RWPE2 (cell line): Measurements from ENCODE around the gene MRPS9.

Source experiments
- ATAC-seq: fragments of 200-7000 bp; cut with Tn5 transposase; 3 replicates; pipeline ENCODE4 v1.9.1; 2021; ENCODE audit warnings: low read depth
- DNase-seq: peaks from one replicate; pipeline ENCODE4 v3.0.0-alpha.2; 2020; ENCODE audit warnings: low spot score
- H3K27ac ChIP-seq: fragments of 450-650 bp; 2 replicates; pipeline ENCODE4 v1.5.1; 2017; ENCODE audit warnings: mild to moderate bottlenecking; ENCODE audit not compliant: poor library complexity, severe bottlenecking
- H3K27me3 ChIP-seq: fragments of 250-450 bp; sonication (Bioruptor Pico); 2 replicates; pipeline ENCODE4 v1.5.1; 2021; ENCODE audit warnings: mild to moderate bottlenecking, moderate library complexity; ENCODE audit not compliant: insufficient read depth, poor library complexity, severe bottlenecking
- H3K36me3 ChIP-seq: fragments of 250-450 bp; sonication (Bioruptor Pico); 2 replicates; pipeline ENCODE4 v1.5.1; 2020; ENCODE audit warnings: low read depth, mild to moderate bottlenecking, moderate library complexity
- H3K4me1 ChIP-seq: fragments of 250-450 bp; sonication (Bioruptor Pico); 2 replicates; pipeline ENCODE4 v1.5.1; 2021; ENCODE audit warnings: mild to moderate bottlenecking, moderate library complexity; ENCODE audit not compliant: insufficient read depth, poor library complexity, severe bottlenecking
- H3K4me3 ChIP-seq: fragments of 250-450 bp; sonication (Bioruptor Pico); 2 replicates; pipeline ENCODE4 v1.5.1; 2021; ENCODE audit warnings: mild to moderate bottlenecking, moderate library complexity; ENCODE audit not compliant: severe bottlenecking
- H3K9me3 ChIP-seq: fragments of 250-450 bp; sonication (Bioruptor Pico); 2 replicates; pipeline ENCODE4 v1.5.1; 2021; ENCODE audit warnings: mild to moderate bottlenecking, moderate library complexity; ENCODE audit not compliant: severe bottlenecking
- CTCF ChIP-seq: fragments of 450-650 bp; IDR thresholded peaks from one replicate; pipeline ENCODE4 v1.5.1; 2017; ENCODE audit warnings: mild to moderate bottlenecking, moderate library complexity; ENCODE audit not compliant: poor library complexity, severe bottlenecking

The MRPS9 gene

GRCh38 chr2:105068387-105068786 is 30.5 kb downstream of the MRPS9 start:
- no peak for TF ChIP-seq CTCF
- no peak overlapping the region for H3K27ac ChIP-seq
- no peaks in the 10 kb centered on the region; the same call in none of the 2 replicates for H3K36me3 ChIP-seq
- no peaks in the 10 kb centered on the region for H3K9me3 ChIP-seq
- no peaks in the 10 kb centered on the region for H3K27me3 ChIP-seq
- no peaks in the 10 kb centered on the region for H3K4me1 ChIP-seq
- no peak overlapping the region for H3K4me3 ChIP-seq
- ATAC-seq (no peak), DNase-seq (no peak)

GRCh38 chr2:105068875-105069274 is 31.0 kb downstream of the MRPS9 start:
- Histone ChIP-seq H3K36me3 (no peaks in the 10 kb centered on the region; the same call in none of the 2 replicates), H3K27me3 (no peaks in the 10 kb centered on the region), H3K9me3 (no peaks in the 10 kb centered on the region), H3K4me3 (no peak overlapping the region), H3K27ac (no peak overlapping the region), H3K4me1 (no peaks in the 10 kb centered on the region)
- ATAC-seq (no peak), DNase-seq (no peak)
- no peak for TF ChIP-seq CTCF

- Histone ChIP-seq H3K9me3 (no peaks in the 10 kb centered on the region), H3K36me3 (no peaks in the 10 kb centered on the region; the same call in none of the 2 replicates), H3K27me3 (no peaks in the 10 kb centered on the region), H3K27ac (no peak overlapping the region), H3K4me3 (no peak overlapping the region), H3K4me1 (no peaks in the 10 kb centered on the region)
- ATAC-seq (no peak), DNase-seq (no peak)
- no peak for TF ChIP-seq CTCF
These were observed 32.4 kb downstream of the MRPS9 start for GRCh38 chr2:105070010-105070865.

GRCh38 chr2:105071379-105071778 is 33.5 kb downstream of the MRPS9 start:
- Histone ChIP-seq H3K9me3 (no peaks in the 10 kb centered on the region), H3K4me1 (no peaks in the 10 kb centered on the region), H3K27ac (no peak overlapping the region), H3K36me3 (no peaks in the 10 kb centered on the region; the same call in 1 of the 2 replicates), H3K27me3 (no peaks in the 10 kb centered on the region), H3K4me3 (no peak overlapping the region)
- ATAC-seq (no peak), DNase-seq (no peak)
- no peak for TF ChIP-seq CTCF

- no peak for TF ChIP-seq CTCF
- Histone ChIP-seq H3K36me3 (no peaks in the 10 kb centered on the region; the same call in 1 of the 2 replicates), H3K27me3 (no peaks in the 10 kb centered on the region), H3K27ac (no peak overlapping the region), H3K9me3 (no peaks in the 10 kb centered on the region), H3K4me1 (no peaks in the 10 kb centered on the region), H3K4me3 (no peak overlapping the region)
- ATAC-seq: no peak
- no peak for DNase-seq
These were observed 34.2 kb downstream of the MRPS9 start for GRCh38 chr2:105072039-105072438.
